HL-60 (cell line): Measurements from ENCODE around the gene PSG7.
"Not testable (repeated sequence)": the region's sequence is repeated elsewhere in the genome, so short reads cannot be mapped to it uniquely, and the experiment has no call there.

Experiments used
- CTCF ChIP-seq: IDR thresholded peaks from one replicate; pipeline ENCODE4 v1.5.1; 2011; ENCODE audit warnings: low read length, control low read depth, inconsistent platforms; ENCODE audit not compliant: insufficient read depth
- GABPA ChIP-seq: IDR thresholded peaks from 2 replicates; pipeline ENCODE4 v1.6.1; 2012; ENCODE audit warnings: low read depth

GRCh38 chr19:42899674-42900073, 37.3 kb downstream of the PSG7 start:
- TF ChIP-seq CTCF, GABPA: not testable (repeated sequence)
